Vagina (tissue), 2 donors: ENCODE data around the gene EXPH5.

Experiments used
- POLR2A ChIP-seq, 2 donors: fragments of 450-650 bp; IDR thresholded peaks; one replicate each; pipeline ENCODE4 v1.6.1; 2017; ENCODE audit warnings: antibody characterized with exemption in 2 of 2, mild to moderate bottlenecking in 2 of 2, moderate library complexity in 2 of 2
- TF ChIP-seq, protein P1 (sequence below), 3 experiments: fragments of 450-650 bp in 2 of 3; fragments of 200-600 bp in 1 of 3; sonication (generic) in 1 of 3; IDR thresholded peaks; one replicate each; pipeline ENCODE4 v1.5.1; 2017 to 2019; ENCODE audit warnings: antibody characterized with exemption in 3 of 3, mild to moderate bottlenecking in 2 of 3, moderate library complexity in 2 of 3

DNA sequence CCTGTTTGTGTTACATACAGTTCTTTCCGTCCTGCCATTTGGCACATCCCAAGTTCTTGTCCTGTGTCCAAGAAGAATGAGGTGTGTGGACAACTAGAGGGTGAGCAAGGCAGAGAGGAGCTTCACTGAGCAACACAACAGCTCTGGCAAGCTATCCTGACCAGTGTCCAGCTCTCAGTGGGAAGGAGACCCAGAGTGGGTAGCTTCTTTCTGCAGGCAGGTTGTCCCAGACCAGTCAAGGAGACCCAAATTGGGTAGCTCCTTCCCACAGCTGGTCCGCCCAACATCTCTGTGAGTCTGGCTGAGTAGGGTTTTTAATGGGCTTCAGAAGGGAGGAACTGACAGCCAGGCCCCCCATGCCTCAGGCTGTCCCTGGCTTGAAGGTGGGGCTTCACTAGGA lies 35.2 kb upstream of the EXPH5 start:
- no peak for TF ChIP-seq POLR2A (IDR thresholded peaks at IDR 0.05)
- TF ChIP-seq, protein P1, sequence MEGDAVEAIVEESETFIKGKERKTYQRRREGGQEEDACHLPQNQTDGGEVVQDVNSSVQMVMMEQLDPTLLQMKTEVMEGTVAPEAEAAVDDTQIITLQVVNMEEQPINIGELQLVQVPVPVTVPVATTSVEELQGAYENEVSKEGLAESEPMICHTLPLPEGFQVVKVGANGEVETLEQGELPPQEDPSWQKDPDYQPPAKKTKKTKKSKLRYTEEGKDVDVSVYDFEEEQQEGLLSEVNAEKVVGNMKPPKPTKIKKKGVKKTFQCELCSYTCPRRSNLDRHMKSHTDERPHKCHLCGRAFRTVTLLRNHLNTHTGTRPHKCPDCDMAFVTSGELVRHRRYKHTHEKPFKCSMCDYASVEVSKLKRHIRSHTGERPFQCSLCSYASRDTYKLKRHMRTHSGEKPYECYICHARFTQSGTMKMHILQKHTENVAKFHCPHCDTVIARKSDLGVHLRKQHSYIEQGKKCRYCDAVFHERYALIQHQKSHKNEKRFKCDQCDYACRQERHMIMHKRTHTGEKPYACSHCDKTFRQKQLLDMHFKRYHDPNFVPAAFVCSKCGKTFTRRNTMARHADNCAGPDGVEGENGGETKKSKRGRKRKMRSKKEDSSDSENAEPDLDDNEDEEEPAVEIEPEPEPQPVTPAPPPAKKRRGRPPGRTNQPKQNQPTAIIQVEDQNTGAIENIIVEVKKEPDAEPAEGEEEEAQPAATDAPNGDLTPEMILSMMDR (IDR thresholded peaks at IDR 0.05) = no peak
